Panc1 (cell line): ENCODE results near the gene PDE12. TPM values are rescaled to one million over a fixed set of nuclear protein-coding genes. Genes with fewer than 3 reads are reported as not detected.

Experiments
- ATAC-seq: fragments of 200-7000 bp; cut with Tn5 transposase; 2 replicates; pipeline ENCODE4 v1.9.1; 2020; ENCODE audit warnings: mild to moderate bottlenecking, moderate library complexity
- BruUV-seq: library from RNA; stranded (reverse); fragments of 400-500 nt; replicated peaks from 2 replicates; lab custom pipeline; 2021; lab: Mats Ljungman, UMichigan
- CTCF ChIA-PET: fragments of 300-600 bp; sonication (Branson Sonifier 250); formaldehyde crosslinking; loops from one replicate; lab custom pipeline; 2022; ENCODE audit warnings: antibody characterized with exemption; lab: Charles Lee
- POLR2A ChIA-PET: fragments of 300-600 bp; sonication (Branson Sonifier 250); formaldehyde crosslinking; loops from one replicate; lab custom pipeline; 2022; ENCODE audit warnings: antibody characterized with exemption; lab: Charles Lee
- DNase-seq: peaks from one replicate; pipeline ENCODE4 v3.0.0-alpha.2; 2010; ENCODE audit warnings: low read depth, low spot score
- H3K27ac ChIP-seq: 2 replicates; pipeline ENCODE4 v1.5.1; 2011; ENCODE audit warnings: mild to moderate bottlenecking, low read length, inconsistent platforms
- H3K27me3 ChIP-seq: fragments of 200-500 bp; sonication (Bioruptor generic); 2 replicates; pipeline ENCODE4 v1.6.0; 2014; ENCODE audit warnings: low read length, inconsistent platforms; ENCODE audit not compliant: control insufficient read depth, insufficient read depth
- H3K36me3 ChIP-seq: fragments of 200-500 bp; sonication (Bioruptor generic); 2 replicates; pipeline ENCODE4 v1.5.1; 2014; ENCODE audit warnings: inconsistent platforms, mild to moderate bottlenecking, low read length, moderate library complexity; ENCODE audit not compliant: control insufficient read depth, insufficient read depth
- H3K4me1 ChIP-seq: 2 replicates; pipeline ENCODE4 v1.5.1; 2011; ENCODE audit warnings: inconsistent platforms, mild to moderate bottlenecking, low read length, moderate library complexity; ENCODE audit not compliant: control insufficient read depth, insufficient read depth
- H3K4me3 ChIP-seq, 2 experiments: 2 replicates each; pipeline ENCODE4 v1.5.1; 2011 to 2012; ENCODE audit warnings: low read depth in 2 of 2, low read length in 2 of 2, mild to moderate bottlenecking in 2 of 2, inconsistent platforms in 1 of 2, moderate library complexity in 1 of 2
- H3K9me3 ChIP-seq: fragments of 200-500 bp; sonication (Bioruptor generic); 2 replicates; pipeline ENCODE4 v1.5.1; 2014; ENCODE audit warnings: low read depth, mild to moderate bottlenecking, inconsistent platforms, low read length, moderate library complexity; ENCODE audit not compliant: control insufficient read depth, insufficient read depth
- CTCF ChIP-seq: fragments of 450-650 bp; IDR thresholded peaks from 2 replicates; pipeline ENCODE4 v1.5.1; 2017; ENCODE audit warnings: mild to moderate bottlenecking
- POLR2AphosphoS5 ChIP-seq: IDR thresholded peaks from 2 replicates; pipeline ENCODE4 v1.6.1; 2012; ENCODE audit warnings: mild to moderate bottlenecking, low read depth, low read length, moderate library complexity
- REST ChIP-seq, 2 experiments: IDR thresholded peaks; 2 replicates each; pipeline ENCODE4 v1.6.1; 2011 to 2012; ENCODE audit warnings: low read depth in 2 of 2, control low read depth in 1 of 2, low read length in 1 of 2, mild to moderate bottlenecking in 1 of 2, moderate library complexity in 1 of 2; ENCODE audit not compliant: insufficient read depth in 1 of 2
- SIN3A ChIP-seq: IDR thresholded peaks from 2 replicates; pipeline ENCODE4 v1.6.1; 2012; ENCODE audit warnings: low read depth, mild to moderate bottlenecking, low read length, moderate library complexity, borderline replicate concordance; ENCODE audit not compliant: insufficient read depth
- TCF7L2 ChIP-seq: IDR thresholded peaks from 2 replicates; pipeline ENCODE4 v1.6.1; 2011; ENCODE audit warnings: mild to moderate bottlenecking, low read depth, low read length, inconsistent platforms
- in situ Hi-C: cut with HindIII; loops from 2 replicates; pipeline ENCODE4 v1.10.0; 2016; ENCODE audit warnings: low sequenced_read_pairs, low pct_unique_long_range_greater_than_20kb
- intact Hi-C: fragments of 100-400 bp; cut with micrococcal nuclease; formaldehyde crosslinking; loops from one replicate; pipeline ENCODE4 v1.10.0; 2022; ENCODE audit not compliant: unreplicated experiment
- total RNA-seq: library from RNA; stranded (reverse); gene quantifications from one replicate; pipeline ENCODE4 v1.2.1, GENCODE V29; 2021; ENCODE audit not compliant: unreplicated experiment

The PDE12 gene
- total RNA-seq, 1 experiment from 2014 or later = 22.8 TPM

DNA sequence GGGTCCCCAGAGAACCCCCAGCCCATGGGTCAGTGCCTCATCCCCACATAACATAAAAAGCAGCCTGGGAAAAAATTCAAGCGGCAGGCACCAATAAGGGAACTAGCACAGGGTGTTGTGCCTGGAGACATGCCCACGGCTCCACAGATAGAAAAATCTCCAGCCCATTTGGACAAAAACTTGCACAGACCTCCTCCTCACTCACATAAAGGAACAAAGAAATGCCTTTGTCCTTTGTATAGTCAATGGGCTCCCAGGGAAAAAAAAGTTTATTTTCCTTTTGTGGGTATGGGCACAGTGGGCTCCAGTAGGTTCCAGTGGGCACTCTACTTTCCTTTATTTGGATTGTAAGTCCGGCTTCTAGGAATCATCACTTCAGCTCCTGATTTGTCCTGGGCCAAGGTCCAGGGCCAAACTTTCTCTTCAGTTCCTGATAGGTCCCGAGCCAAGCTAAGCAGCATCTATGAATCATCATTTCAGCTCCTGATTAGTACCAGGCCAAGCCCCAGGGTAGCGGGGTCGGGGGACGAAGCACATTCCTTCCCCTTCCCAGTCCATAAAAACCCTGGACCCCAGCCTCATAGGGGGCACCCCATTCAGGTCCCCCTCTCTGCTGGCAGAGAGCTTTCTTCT, 10.3 kb upstream of the PDE12 start:
- H3K9me3 ChIP-seq = no peaks in the 10 kb centered on the region
- H3K4me1 ChIP-seq = peaks cover 10% of the 10 kb centered on the region
- BruUV-seq = no TSS peak
- H3K36me3 ChIP-seq = no peaks in the 10 kb centered on the region
- H3K27me3 ChIP-seq = no peaks in the 10 kb centered on the region
- CTCF ChIA-PET = interaction anchor here (0.6 kb wide), 1 partner anchor 632 kb away, joined by 3 read pairs; no protein-coding TSS in a partner anchor
- TF ChIP-seq SIN3A (no peak), CTCF (no peak), POLR2AphosphoS5 (no peak), TCF7L2 (no peak), REST (IDR thresholded peaks at IDR 0.05; ENCODE audit: insufficient read depth in 1 of 2, low read depth in 2 of 2, low read length in 1 of 2) (no peak)
- no peak for DNase-seq
- intact Hi-C loops (no loop called here), in situ Hi-C loops (no loop called here)
- H3K4me3 ChIP-seq = no peak overlapping the region
- POLR2A ChIA-PET = interaction anchor here (0.6 kb wide), 1 partner anchor 16 kb away, joined by 3 read pairs; no protein-coding TSS in a partner anchor
- no peak for ATAC-seq
- peak overlapping the region; percentile 29; the same call in 1 of the 2 replicates for H3K27ac ChIP-seq

DNA sequence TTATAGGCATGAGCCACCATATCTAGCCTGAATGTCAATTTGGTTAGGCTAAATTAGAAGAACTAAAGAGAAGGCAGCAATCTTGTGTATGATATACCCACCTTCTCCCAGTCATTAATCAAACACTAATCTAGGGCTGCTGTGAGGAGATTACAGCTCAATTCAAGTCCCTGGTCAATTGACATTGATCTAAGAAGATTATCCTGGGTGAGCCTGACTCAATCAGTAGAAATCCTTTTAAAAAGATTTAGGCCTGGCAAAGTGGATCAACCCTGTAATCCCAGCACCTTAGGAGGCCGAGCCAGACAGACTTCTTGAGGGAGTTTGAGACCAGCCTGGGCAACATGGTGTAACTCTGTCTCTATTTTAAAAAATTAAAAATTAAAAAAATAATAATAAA, 9.5 kb upstream of the PDE12 start:
- Histone ChIP-seq H3K9me3 (no peaks in the 10 kb centered on the region), H3K4me1 (peaks cover 10% of the 10 kb centered on the region), H3K36me3 (no peaks in the 10 kb centered on the region), H3K27me3 (no peaks in the 10 kb centered on the region), H3K4me3 (no peak overlapping the region), H3K27ac (peak overlapping the region; percentile 57; the same call in 1 of the 2 replicates)
- ATAC-seq = no peak
- BruUV-seq = no TSS peak
- POLR2A ChIA-PET = no interaction called here
- TF ChIP-seq CTCF = no peak
- no peak for TF ChIP-seq REST (IDR thresholded peaks at IDR 0.05; ENCODE audit: insufficient read depth in 1 of 2, low read depth in 2 of 2, low read length in 1 of 2)
- TF ChIP-seq SIN3A = no peak
- no peak for TF ChIP-seq POLR2AphosphoS5
- TF ChIP-seq TCF7L2 = no peak
- DNase-seq = no peak
- intact Hi-C loops = no loop called here
- CTCF ChIA-PET = interaction anchor here (0.6 kb wide), 1 partner anchor 631 kb away, joined by 3 read pairs; no protein-coding TSS in a partner anchor
- in situ Hi-C loops = no loop called here
